Measurements from ENCODE around the gene ISG15. TPM values are rescaled to one million over a fixed set of nuclear protein-coding genes. Genes with fewer than 3 reads are reported as not detected.

The ISG15 gene
- total RNA-seq, 4 donors from 2014 or later, result 17.0 to 91.6 (median 40.1) TPM

DNA sequence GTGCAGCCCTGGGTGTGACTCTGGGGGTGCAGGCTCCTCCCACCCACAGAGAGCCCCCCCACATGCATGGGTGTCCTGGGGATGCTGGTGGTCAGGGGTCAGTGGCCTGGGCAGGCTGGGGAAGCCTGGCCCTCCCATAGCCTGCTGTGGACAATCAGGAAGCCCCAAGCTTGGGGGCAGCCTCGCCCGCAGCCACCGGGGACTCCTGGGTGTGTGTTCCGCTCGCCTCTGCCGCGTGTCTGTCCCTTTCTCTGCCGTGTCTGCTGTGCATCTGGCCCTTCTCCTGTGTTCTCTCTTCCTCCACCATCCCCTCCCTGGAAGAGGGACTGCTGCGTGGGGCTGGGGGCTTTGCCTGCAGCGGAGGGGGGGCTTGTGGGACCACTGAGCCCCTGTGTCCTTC is 29.5 kb downstream of the ISG15 start:
- Histone ChIP-seq H3K4me3 (no peak overlapping the region), H3K27me3 (no peaks in the 10 kb centered on the region), H3K36me3 (peaks cover 0 to 21% (median 0%) of the 10 kb centered on the region in 3 donors), H3K4me1 (peaks cover 6 to 24% (median 16%) of the 10 kb centered on the region in 4 donors), H3K27ac (no peak overlapping the region), H3K9me3 (no peaks in the 10 kb centered on the region)
- DNase-seq, result no peak
- TF ChIP-seq POLR2A (IDR thresholded peaks at IDR 0.05), result no peak

DNA sequence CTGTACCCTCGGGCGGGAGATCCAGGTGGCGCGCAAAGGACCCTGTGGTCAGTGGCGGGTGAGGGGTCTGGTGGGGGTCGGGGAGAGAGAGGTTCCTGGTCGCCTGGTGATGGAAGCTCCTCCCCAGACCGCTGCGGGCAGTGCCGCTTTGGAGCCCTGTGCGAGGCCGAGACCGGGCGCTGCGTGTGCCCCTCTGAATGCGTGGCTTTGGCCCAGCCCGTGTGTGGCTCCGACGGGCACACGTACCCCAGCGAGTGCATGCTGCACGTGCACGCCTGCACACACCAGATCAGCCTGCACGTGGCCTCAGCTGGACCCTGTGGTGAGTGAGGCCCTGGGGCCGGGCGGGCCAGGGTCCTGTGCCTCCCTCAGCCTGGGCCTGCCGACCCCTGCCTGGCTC is 30.1 kb downstream of the ISG15 start:
- Histone ChIP-seq H3K36me3 (peaks cover 0 to 21% (median 0%) of the 10 kb centered on the region in 3 donors), H3K4me1 (peaks cover 6 to 23% (median 16%) of the 10 kb centered on the region in 4 donors), H3K27ac (no peak overlapping the region), H3K9me3 (no peaks in the 10 kb centered on the region), H3K4me3 (no peak overlapping the region), H3K27me3 (no peaks in the 10 kb centered on the region)
- TF ChIP-seq, protein P1, sequence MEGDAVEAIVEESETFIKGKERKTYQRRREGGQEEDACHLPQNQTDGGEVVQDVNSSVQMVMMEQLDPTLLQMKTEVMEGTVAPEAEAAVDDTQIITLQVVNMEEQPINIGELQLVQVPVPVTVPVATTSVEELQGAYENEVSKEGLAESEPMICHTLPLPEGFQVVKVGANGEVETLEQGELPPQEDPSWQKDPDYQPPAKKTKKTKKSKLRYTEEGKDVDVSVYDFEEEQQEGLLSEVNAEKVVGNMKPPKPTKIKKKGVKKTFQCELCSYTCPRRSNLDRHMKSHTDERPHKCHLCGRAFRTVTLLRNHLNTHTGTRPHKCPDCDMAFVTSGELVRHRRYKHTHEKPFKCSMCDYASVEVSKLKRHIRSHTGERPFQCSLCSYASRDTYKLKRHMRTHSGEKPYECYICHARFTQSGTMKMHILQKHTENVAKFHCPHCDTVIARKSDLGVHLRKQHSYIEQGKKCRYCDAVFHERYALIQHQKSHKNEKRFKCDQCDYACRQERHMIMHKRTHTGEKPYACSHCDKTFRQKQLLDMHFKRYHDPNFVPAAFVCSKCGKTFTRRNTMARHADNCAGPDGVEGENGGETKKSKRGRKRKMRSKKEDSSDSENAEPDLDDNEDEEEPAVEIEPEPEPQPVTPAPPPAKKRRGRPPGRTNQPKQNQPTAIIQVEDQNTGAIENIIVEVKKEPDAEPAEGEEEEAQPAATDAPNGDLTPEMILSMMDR (IDR thresholded peaks at IDR 0.05), result no peak
- no peak for TF ChIP-seq POLR2A (IDR thresholded peaks at IDR 0.05)
- DNase-seq, result no peak

DNA sequence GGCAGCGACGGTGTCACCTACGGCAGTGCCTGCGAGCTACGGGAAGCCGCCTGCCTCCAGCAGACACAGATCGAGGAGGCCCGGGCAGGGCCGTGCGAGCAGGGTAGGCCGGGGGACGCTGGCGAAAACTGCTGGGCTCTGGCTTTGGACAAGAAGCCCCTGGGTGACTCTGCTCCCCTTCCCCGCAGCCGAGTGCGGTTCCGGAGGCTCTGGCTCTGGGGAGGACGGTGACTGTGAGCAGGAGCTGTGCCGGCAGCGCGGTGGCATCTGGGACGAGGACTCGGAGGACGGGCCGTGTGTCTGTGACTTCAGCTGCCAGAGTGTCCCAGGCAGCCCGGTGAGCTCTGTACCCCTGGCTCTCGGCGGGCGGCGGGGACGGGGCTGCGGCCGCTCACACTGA is 30.6 kb downstream of the ISG15 start:
- Histone ChIP-seq H3K36me3 (peaks cover 0 to 21% (median 0%) of the 10 kb centered on the region in 3 donors), H3K27me3 (no peaks in the 10 kb centered on the region), H3K4me3 (no peak overlapping the region), H3K9me3 (no peaks in the 10 kb centered on the region), H3K4me1 (peaks cover 6 to 18% (median 16%) of the 10 kb centered on the region in 4 donors), H3K27ac (no peak overlapping the region)
- no peak for DNase-seq
- no peak for TF ChIP-seq POLR2A (IDR thresholded peaks at IDR 0.05)
- TF ChIP-seq, protein P1 (IDR thresholded peaks at IDR 0.05), result no peak

DNA sequence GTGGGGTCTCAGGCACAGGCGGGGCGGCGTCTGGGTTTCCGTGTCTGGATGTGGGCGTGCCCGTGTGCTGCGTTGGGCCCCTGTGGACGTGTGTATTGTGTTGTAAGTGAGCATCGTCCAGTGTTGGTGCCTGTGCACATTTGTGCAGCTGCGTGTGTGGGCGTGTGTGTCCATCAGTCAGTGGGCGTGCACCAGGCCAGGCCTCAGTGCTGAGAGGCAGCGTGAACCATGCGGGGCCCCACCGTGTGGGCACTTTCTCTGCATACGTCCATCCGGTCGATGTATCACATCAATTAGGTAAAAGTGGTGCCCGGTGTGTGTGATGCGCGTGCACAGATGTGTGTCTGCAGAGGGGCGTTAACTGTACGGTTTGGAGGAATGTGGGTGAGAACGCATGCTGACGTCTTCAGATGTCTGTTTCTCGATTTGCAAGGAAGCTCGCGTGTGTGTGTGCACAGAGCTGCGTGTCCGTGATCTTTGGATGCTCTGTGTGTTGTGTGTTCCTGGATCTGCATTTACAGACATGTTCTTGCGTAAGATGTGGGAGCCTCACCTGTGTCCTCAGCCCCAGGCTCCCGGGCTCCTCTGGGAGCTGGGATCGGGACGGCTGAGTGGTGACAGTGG is 31.3 kb downstream of the ISG15 start:
- H3K27me3 ChIP-seq, result no peaks in the 10 kb centered on the region
- H3K9me3 ChIP-seq, result no peaks in the 10 kb centered on the region
- no peak overlapping the region for H3K27ac ChIP-seq
- H3K4me3 ChIP-seq, result no peak overlapping the region
- peaks cover 0 to 26% (median 0%) of the 10 kb centered on the region in 3 donors for H3K36me3 ChIP-seq
- no peak for TF ChIP-seq POLR2A (IDR thresholded peaks at IDR 0.05)
- TF ChIP-seq, protein P1 (IDR thresholded peaks at IDR 0.05), result no peak
- peaks cover 3 to 12% (median 10%) of the 10 kb centered on the region in 4 donors for H3K4me1 ChIP-seq
- DNase-seq, result no peak

DNA sequence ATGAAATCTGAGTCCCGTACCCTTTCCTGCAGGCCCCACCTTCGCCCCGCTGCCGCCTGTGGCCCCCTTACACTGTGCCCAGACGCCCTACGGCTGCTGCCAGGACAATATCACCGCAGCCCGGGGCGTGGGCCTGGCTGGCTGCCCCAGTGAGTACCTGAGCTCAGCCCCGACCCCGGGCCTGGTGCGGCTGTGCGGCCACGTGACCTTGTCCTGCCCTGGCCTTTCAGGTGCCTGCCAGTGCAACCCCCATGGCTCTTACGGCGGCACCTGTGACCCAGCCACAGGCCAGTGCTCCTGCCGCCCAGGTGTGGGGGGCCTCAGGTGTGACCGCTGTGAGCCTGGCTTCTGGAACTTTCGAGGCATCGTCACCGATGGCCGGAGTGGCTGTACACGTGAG is 31.8 kb downstream of the ISG15 start:
- no peak for DNase-seq
- Histone ChIP-seq H3K27ac (no peak overlapping the region), H3K36me3 (peaks cover 0 to 29% (median 0%) of the 10 kb centered on the region in 3 donors), H3K27me3 (no peaks in the 10 kb centered on the region), H3K9me3 (no peaks in the 10 kb centered on the region), H3K4me1 (peaks cover 0 to 6% (median 4%) of the 10 kb centered on the region in 4 donors), H3K4me3 (no peak overlapping the region)
- TF ChIP-seq, protein P1 (IDR thresholded peaks at IDR 0.05), result no peak
- no peak for TF ChIP-seq POLR2A (IDR thresholded peaks at IDR 0.05)

DNA sequence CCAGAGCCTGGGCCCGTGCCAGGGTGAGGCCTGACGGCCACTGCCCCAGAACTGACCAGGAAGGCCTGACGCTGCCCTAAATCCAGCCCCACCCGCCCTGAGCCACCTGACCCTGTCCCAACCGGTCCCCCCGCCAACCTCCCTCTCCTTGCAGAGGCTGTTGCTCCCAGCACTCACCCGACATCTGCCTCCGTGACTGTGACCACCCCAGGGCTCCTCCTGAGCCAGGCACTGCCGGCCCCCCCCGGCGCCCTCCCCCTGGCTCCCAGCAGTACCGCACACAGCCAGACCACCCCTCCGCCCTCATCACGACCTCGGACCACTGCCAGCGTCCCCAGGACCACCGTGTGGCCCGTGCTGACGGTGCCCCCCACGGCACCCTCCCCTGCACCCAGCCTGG is 32.9 kb downstream of the ISG15 start:
- no peak for DNase-seq
- Histone ChIP-seq H3K27ac (no peak overlapping the region), H3K4me1 (no peaks in the 10 kb centered on the region), H3K27me3 (no peaks in the 10 kb centered on the region), H3K4me3 (no peak overlapping the region), H3K9me3 (no peaks in the 10 kb centered on the region), H3K36me3 (peaks cover 0 to 39% (median 0%) of the 10 kb centered on the region in 3 donors)
- TF ChIP-seq, protein P1 (IDR thresholded peaks at IDR 0.05), result no peak
- no peak for TF ChIP-seq POLR2A (IDR thresholded peaks at IDR 0.05)

Measured in Peyer's patch (tissue), 4 donors.